Measurements from ENCODE around the gene ZNF397.
"Not testable (repeated sequence)": the region's sequence is repeated elsewhere in the genome, so short reads cannot be mapped to it uniquely, and the experiment has no call there.

DNA sequence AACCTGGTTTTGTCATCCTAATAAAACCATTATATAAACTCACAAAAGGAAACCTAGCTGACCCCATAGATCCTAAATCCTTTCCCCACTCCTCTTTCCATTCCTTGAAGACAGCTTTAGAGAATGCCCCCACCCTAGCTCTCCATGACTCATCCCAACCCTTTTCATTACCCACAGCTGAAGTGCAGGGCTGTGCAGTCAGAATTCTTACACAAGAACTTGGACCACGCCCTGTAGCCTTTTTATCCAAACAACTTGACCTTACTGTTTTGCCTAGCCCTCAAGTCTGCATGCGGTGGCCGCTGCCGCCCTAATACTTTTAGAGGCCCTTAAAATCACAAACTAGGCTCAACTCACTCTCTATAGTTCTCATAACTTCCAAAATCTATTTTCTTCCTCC lies 21.5 kb upstream of the ZNF397 start:
- TF ChIP-seq, protein P1, sequence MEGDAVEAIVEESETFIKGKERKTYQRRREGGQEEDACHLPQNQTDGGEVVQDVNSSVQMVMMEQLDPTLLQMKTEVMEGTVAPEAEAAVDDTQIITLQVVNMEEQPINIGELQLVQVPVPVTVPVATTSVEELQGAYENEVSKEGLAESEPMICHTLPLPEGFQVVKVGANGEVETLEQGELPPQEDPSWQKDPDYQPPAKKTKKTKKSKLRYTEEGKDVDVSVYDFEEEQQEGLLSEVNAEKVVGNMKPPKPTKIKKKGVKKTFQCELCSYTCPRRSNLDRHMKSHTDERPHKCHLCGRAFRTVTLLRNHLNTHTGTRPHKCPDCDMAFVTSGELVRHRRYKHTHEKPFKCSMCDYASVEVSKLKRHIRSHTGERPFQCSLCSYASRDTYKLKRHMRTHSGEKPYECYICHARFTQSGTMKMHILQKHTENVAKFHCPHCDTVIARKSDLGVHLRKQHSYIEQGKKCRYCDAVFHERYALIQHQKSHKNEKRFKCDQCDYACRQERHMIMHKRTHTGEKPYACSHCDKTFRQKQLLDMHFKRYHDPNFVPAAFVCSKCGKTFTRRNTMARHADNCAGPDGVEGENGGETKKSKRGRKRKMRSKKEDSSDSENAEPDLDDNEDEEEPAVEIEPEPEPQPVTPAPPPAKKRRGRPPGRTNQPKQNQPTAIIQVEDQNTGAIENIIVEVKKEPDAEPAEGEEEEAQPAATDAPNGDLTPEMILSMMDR (IDR thresholded peaks at IDR 0.05; ENCODE audit: insufficient read depth, low read depth, low read length), result not testable (repeated sequence)
- TF ChIP-seq EZH2 (IDR thresholded peaks at IDR 0.05; ENCODE audit: insufficient read depth, low read length), result not testable (repeated sequence)
